Gastrocnemius medialis (tissue), 4 donors: ENCODE data around the gene KIF4B.

Experiments used
- POLR2A ChIP-seq, 2 donors: fragments of 450-650 bp; IDR thresholded peaks; one replicate each; pipeline ENCODE4 v1.6.1; 2017; ENCODE audit warnings: antibody characterized with exemption in 2 of 2, mild to moderate bottlenecking in 2 of 2, moderate library complexity in 2 of 2
- TF ChIP-seq, protein P1 (sequence below), 5 experiments: fragments of 450-650 bp in 3 of 5; fragments of 200-600 bp in 2 of 5; sonication (generic) in 2 of 5; IDR thresholded peaks in 4 of 5; conservative IDR thresholded peaks in 1 of 5; 1 replicate in 4 of 5; 2 replicates in 1 of 5; pipeline ENCODE4 v1.5.1; 2016 to 2019; ENCODE audit warnings: antibody characterized with exemption in 5 of 5, mild to moderate bottlenecking in 3 of 5, moderate library complexity in 3 of 5

DNA sequence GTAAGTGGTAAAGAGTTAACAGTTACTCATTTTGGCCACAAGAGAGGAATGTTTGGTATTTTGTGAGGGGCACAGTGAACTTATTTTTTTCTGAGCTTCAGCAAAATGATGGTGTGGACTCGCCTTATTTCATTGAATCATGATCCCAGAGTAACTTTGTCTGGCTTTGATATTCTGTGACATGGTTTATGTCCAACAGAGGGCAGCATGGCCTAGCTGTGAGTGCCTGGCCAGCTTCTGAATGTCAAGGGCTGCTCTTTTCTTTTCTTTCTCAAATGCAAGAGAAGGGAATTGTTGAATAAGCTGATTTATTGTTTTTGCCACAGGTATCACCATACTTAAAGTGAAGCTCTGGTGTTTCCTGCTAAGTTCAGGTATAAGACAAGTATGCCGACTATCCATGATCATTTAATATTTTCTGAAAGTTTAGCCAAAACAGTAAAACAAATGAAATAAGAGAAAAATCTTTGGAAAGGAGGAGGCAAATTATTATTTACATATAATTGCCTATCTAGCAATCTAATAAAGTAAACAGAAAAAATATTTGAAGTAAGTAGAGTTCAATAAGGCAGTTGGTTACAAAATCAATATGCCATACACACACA lies 41.0 kb upstream of the KIF4B start:
- TF ChIP-seq, protein P1, sequence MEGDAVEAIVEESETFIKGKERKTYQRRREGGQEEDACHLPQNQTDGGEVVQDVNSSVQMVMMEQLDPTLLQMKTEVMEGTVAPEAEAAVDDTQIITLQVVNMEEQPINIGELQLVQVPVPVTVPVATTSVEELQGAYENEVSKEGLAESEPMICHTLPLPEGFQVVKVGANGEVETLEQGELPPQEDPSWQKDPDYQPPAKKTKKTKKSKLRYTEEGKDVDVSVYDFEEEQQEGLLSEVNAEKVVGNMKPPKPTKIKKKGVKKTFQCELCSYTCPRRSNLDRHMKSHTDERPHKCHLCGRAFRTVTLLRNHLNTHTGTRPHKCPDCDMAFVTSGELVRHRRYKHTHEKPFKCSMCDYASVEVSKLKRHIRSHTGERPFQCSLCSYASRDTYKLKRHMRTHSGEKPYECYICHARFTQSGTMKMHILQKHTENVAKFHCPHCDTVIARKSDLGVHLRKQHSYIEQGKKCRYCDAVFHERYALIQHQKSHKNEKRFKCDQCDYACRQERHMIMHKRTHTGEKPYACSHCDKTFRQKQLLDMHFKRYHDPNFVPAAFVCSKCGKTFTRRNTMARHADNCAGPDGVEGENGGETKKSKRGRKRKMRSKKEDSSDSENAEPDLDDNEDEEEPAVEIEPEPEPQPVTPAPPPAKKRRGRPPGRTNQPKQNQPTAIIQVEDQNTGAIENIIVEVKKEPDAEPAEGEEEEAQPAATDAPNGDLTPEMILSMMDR (IDR thresholded peaks at IDR 0.05 in 4 of 5, conservative IDR thresholded peaks at IDR 0.05 in 1 of 5) = no peak
- no peak for TF ChIP-seq POLR2A (IDR thresholded peaks at IDR 0.05)
